SK-N-SH treated with all-trans-retinoic acid at 6 μM for 48 hours (cell line): Measurements from ENCODE around the gene MSRB3.

Experiments
- BACH2 ChIP-seq: fragments of 250-450 bp; sonication (Bioruptor Pico); IDR thresholded peaks from 2 replicates; pipeline ENCODE4 v1.9.0; 2021; ENCODE audit warnings: mild to moderate bottlenecking, borderline replicate concordance
- CREB5 ChIP-seq: fragments of 250-450 bp; sonication (Bioruptor Pico); IDR thresholded peaks from 2 replicates; pipeline ENCODE4 v1.5.1; 2020; ENCODE audit warnings: low read depth, mild to moderate bottlenecking, moderate library complexity
- GLIS3 ChIP-seq: fragments of 250-450 bp; sonication (Bioruptor Pico); IDR thresholded peaks from 2 replicates; pipeline ENCODE4 v1.5.0; 2020; ENCODE audit warnings: mild to moderate bottlenecking, moderate library complexity
- PPARA ChIP-seq: fragments of 250-450 bp; sonication (Bioruptor Pico); IDR thresholded peaks from 2 replicates; pipeline ENCODE4 v1.5.0; 2020; ENCODE audit warnings: mild to moderate bottlenecking, borderline replicate concordance
- RARB ChIP-seq: fragments of 250-450 bp; sonication (Bioruptor Pico); IDR thresholded peaks from 2 replicates; pipeline ENCODE4 v1.8.0; 2021; ENCODE audit warnings: mild to moderate bottlenecking, moderate library complexity
- SNAI2 ChIP-seq: fragments of 250-450 bp; sonication (Bioruptor Pico); IDR thresholded peaks from 2 replicates; pipeline ENCODE4 v1.5.0; 2020; ENCODE audit warnings: mild to moderate bottlenecking, moderate library complexity
- TSHZ2 ChIP-seq: fragments of 250-450 bp; sonication (Bioruptor Pico); IDR thresholded peaks from 2 replicates; pipeline ENCODE4 v1.5.0; 2020; ENCODE audit warnings: mild to moderate bottlenecking, moderate library complexity
- ZC3H10 ChIP-seq: fragments of 250-450 bp; sonication (Bioruptor Pico); IDR thresholded peaks from 2 replicates; pipeline ENCODE4 v1.5.1; 2021; ENCODE audit warnings: mild to moderate bottlenecking, moderate library complexity
- ZFP3 ChIP-seq: fragments of 250-450 bp; sonication (Bioruptor Pico); IDR thresholded peaks from 2 replicates; pipeline ENCODE4 v1.5.0; 2020; ENCODE audit warnings: mild to moderate bottlenecking, moderate library complexity
- ZFP30 ChIP-seq: fragments of 450-650 bp; formaldehyde crosslinking; IDR thresholded peaks from 2 replicates; pipeline ENCODE4 v1.5.0; 2022; ENCODE audit warnings: mild to moderate bottlenecking, moderate library complexity
- TF ChIP-seq, protein P1 (sequence below): fragments of 250-450 bp; sonication (Bioruptor Pico); IDR thresholded peaks from 2 replicates; pipeline ENCODE4 v1.8.0; 2020; ENCODE audit warnings: mild to moderate bottlenecking, moderate library complexity, borderline replicate concordance

DNA sequence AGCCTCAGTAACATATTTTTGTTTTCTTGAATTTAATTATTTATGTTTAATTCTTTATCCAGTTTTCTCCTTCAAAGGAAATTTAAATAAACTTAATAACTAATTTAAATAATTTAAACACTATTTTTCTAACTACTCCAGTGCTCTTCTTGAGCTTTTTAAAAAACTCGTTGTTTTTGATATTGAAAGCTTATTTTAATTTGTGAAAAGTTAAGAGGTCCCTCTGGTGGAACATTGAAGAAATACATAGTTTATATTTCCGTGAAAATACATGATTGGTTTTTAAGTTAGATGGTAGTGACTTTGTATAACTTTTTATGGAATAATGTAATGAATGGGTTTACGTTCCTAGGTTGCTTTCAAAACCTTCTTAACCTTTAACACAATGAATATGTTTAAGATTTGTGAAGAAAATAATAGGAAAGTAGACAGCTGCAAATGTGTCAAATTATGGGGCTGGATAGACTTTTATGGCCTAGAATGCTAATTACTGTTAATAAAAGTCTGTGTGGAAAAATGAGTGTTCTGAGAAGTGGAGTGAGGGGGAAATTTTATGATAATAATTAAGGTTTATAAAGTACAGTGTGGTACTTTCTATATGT, 45.9 kb upstream of the MSRB3 start:
- TF ChIP-seq TSHZ2 (CRISPR knock-in tag) (no peak), ZFP30 (no peak), SNAI2 (CRISPR knock-in tag) (no peak), PPARA (CRISPR knock-in tag) (no peak), CREB5 (CRISPR knock-in tag) (no peak), ZFP3 (CRISPR knock-in tag) (no peak), RARB (CRISPR knock-in tag) (no peak), GLIS3 (CRISPR knock-in tag) (no peak), ZC3H10 (CRISPR knock-in tag) (no peak), BACH2 (CRISPR knock-in tag) (no peak)
- TF ChIP-seq, protein P1, sequence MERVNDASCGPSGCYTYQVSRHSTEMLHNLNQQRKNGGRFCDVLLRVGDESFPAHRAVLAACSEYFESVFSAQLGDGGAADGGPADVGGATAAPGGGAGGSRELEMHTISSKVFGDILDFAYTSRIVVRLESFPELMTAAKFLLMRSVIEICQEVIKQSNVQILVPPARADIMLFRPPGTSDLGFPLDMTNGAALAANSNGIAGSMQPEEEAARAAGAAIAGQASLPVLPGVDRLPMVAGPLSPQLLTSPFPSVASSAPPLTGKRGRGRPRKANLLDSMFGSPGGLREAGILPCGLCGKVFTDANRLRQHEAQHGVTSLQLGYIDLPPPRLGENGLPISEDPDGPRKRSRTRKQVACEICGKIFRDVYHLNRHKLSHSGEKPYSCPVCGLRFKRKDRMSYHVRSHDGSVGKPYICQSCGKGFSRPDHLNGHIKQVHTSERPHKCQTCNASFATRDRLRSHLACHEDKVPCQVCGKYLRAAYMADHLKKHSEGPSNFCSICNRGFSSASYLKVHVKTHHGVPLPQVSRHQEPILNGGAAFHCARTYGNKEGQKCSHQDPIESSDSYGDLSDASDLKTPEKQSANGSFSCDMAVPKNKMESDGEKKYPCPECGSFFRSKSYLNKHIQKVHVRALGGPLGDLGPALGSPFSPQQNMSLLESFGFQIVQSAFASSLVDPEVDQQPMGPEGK (CRISPR knock-in tag), result no peak
